Effector memory CD8-positive, alpha-beta T cell (primary cell): ENCODE results near the gene TBC1D10B.
A peak's percentile ranks its signal among the peaks of the same experiment; 100 is the strongest.

Experiments
- ATAC-seq: fragments of 150-1000 bp; cut with Tn5 transposase; replicated peaks from 2 replicates; pipeline ENCODE4 v1.10.0; 2021; ENCODE audit warnings: mild to moderate bottlenecking, moderate library complexity
- DNase-seq, 3 experiments: peaks; one replicate each; pipeline ENCODE4 v3.0.0; 2021
- H3K27ac Mint-ChIP-seq, 2 donors: one replicate each; pipeline ENCODE4 v1.8.0; 2022; ENCODE audit warnings: mild to moderate bottlenecking in 2 of 2, mixed read lengths in 2 of 2, moderate library complexity in 2 of 2
- H3K27me3 Mint-ChIP-seq, 2 donors: one replicate each; pipeline ENCODE4 v1.8.0; 2022; ENCODE audit warnings: mixed read lengths in 2 of 2
- H3K36me3 Mint-ChIP-seq: one replicate; pipeline ENCODE4 v1.8.0; 2022; ENCODE audit warnings: mild to moderate bottlenecking, moderate library complexity, mixed read lengths; ENCODE audit not compliant: insufficient read depth
- H3K4me1 Mint-ChIP-seq, 2 donors: one replicate each; pipeline ENCODE4 v1.8.0; 2022; ENCODE audit warnings: low read depth in 2 of 2, mixed read lengths in 2 of 2
- H3K4me3 Mint-ChIP-seq, 2 donors: one replicate each; pipeline ENCODE4 v1.8.0; 2022; ENCODE audit warnings: mild to moderate bottlenecking in 2 of 2, mixed read lengths in 2 of 2, moderate library complexity in 2 of 2
- H3K9me3 Mint-ChIP-seq, 2 donors: one replicate each; pipeline ENCODE4 v1.8.0; 2022; ENCODE audit warnings: mixed read lengths in 2 of 2
- total RNA-seq, 9 experiments: gene quantifications; one replicate each; lab custom pipeline; 2026; lab: John Stamatoyannopoulos, UW

TBC1D10B gene
- total RNA-seq: 26.2 to 77.0 (median 58.4) reads per million in 9 experiments

- Mint-ChIP-seq H3K4me3 (peak within 1 kb of the TSS; percentile 88 to 89), H3K27ac (peak within 1 kb of the TSS; percentile 92 to 93), H3K4me1 (peaks cover 42 to 46% of the 10 kb centered on the region in 2 donors), H3K36me3 (peaks cover 12% of the 10 kb centered on the region), H3K9me3 (no peaks in the 10 kb centered on the region), H3K27me3 (no peaks in the 10 kb centered on the region)
- DNase-seq (peak; percentile 98 to 99 (median 99)), ATAC-seq (peak; percentile 81)
Observed at GRCh38 chr16:30370456-30371247, at the start of gene TBC1D10B. TSS of gene TBC1D10B (minus strand) at chr16:30370494. CDS start at chr16:30370183, 311 bp downstream.

DNA sequence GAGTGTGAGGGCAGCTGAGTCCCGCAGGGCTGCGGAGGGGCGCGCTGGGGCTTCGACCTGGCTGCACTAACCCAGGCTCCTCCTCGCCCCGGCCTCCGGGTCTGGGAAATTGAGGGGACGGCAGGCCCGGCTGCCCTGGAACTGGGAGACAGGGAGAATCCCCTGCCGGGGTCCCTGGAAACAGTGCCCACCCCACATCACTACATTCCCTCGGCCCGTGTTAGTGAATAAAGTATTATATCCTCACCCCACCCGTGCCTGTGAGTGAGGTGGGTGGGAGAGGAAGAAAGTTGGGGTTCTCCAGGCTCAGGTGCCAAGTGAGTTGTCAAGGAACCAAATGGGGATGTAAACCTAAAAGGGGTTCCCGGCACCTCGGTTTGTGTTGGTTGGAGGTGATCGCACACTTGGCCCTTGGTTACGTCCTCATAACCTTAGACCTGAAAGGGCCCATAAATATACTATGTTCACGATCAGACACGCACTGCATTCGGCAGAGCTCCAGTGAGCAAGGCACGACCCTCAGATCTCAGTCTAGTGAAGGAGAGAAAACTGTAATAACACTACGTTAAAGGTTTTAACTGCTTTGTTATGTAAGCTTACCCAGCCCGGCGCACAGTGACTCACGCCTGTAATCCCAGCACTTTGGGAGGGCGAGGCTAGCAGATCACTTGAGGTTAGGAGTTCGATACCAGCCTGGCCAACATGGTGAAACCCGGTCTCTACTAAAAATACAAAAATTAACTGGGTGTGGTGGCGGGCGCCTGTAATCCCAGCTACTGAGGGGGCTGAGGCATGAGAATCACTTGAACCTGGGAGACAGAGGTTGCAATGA lies 48.3 kb upstream of the TBC1D10B start:
- peaks cover 5 to 11% of the 10 kb centered on the region in 2 donors for H3K4me1 Mint-ChIP-seq
- ATAC-seq: no peak
- H3K9me3 Mint-ChIP-seq: no peaks in the 10 kb centered on the region
- peaks cover 23% of the 10 kb centered on the region for H3K36me3 Mint-ChIP-seq
- peak overlapping the region in 1 of 2 donors; percentile 53 for H3K27ac Mint-ChIP-seq
- no peaks in the 10 kb centered on the region for H3K27me3 Mint-ChIP-seq
- DNase-seq: no peak
- peak overlapping the region; percentile 55 to 73 for H3K4me3 Mint-ChIP-seq

- DNase-seq (peak; percentile 81 to 85 (median 84)), ATAC-seq (peak; percentile 89)
- Mint-ChIP-seq H3K9me3 (no peaks in the 10 kb centered on the region), H3K36me3 (peaks cover 18% of the 10 kb centered on the region), H3K27me3 (no peaks in the 10 kb centered on the region), H3K27ac (peak overlapping the region in 1 of 2 donors; percentile 53), H3K4me3 (peak overlapping the region; percentile 55 to 73), H3K4me1 (peaks cover 5 to 13% of the 10 kb centered on the region in 2 donors)
Observed at GRCh38 chr16:30417529-30418349, 47.4 kb upstream of the TBC1D10B start.

DNA sequence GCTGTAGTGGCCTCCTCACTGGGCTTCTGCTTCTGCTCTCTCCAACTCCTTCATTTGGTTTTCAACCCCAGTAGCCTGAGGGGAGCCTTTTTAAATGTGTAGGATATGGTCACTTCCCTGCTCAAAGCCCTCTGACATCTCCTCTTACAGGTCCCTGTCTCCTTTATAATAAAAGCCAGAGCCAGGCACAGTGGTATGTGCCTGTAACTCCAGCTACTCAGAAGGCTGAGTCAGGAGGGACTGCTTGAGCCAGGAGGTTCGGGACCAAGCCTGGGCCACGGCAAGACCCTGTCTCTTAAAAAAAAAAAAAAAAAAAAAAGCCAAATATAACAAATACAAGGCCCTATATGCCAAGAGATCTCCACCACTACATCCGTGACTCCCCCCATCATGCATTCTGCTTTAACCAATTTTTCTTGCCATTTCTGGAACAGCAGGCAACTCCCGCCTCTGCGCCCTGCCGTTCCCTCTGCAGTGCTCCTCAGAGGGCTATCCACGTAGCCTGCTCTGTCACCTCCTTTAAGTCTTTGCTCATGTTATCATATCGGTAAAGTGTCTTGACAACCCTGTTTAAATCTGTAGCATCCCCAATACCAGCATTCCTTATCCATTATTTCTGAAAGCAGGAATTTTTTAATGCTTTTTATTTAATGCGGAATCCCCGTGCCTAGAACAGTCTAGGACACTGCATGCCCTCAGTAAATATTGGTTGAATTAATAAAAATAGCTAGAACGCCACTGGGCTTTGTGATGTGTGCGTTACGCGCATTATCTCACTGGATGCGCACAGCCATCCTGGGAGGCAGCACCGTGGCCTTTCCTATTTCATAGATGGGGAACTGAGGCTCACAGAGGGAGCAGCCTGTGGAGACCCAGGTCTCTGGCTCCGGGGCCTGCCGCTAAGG lies 46.6 kb upstream of the TBC1D10B start:
- Mint-ChIP-seq H3K4me3 (peak overlapping the region; percentile 7 to 56), H3K27ac (peak overlapping the region; percentile 23 to 35), H3K27me3 (no peaks in the 10 kb centered on the region), H3K36me3 (peaks cover 12% of the 10 kb centered on the region), H3K9me3 (no peaks in the 10 kb centered on the region), H3K4me1 (peaks cover 5 to 17% of the 10 kb centered on the region in 2 donors)
- ATAC-seq (no peak), DNase-seq (no peak)

DNA sequence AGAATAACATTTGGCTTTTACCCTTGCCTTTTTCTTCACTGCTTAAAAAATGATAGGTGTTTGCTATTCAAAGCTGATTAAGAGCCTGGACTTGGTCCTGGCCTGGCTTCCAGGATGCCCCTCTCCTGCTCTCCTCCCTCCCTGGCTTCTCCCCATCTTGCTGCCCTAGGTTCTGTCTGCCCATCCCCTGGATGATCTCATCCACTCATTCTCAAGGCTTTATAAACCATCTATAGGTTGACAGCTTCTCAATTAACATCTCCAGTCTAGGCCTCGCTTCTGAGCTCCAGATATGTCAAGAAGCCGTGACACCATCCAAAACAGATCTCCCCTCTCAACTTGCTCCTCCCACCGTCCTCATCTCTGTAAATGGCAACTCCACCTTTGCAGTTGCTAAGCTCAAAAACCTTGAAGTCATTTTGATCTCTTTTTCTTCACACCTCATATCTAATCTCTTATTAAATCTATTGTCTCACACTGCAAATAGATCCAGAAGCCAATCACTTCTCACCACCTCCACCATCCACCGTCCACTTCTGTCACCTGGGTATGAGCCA lies 45.8 kb upstream of the TBC1D10B start:
- peaks cover 11% of the 10 kb centered on the region for H3K36me3 Mint-ChIP-seq
- DNase-seq: no peak
- H3K27me3 Mint-ChIP-seq: no peaks in the 10 kb centered on the region
- ATAC-seq: no peak
- H3K4me1 Mint-ChIP-seq: peaks cover 5 to 17% of the 10 kb centered on the region in 2 donors
- no peaks in the 10 kb centered on the region for H3K9me3 Mint-ChIP-seq
- no peak overlapping the region for H3K4me3 Mint-ChIP-seq
- peak overlapping the region in 1 of 2 donors; percentile 23 for H3K27ac Mint-ChIP-seq

GRCh38 chr16:30414159-30414558 lies 43.9 kb upstream of the TBC1D10B start:
- no peak overlapping the region for H3K4me3 Mint-ChIP-seq
- H3K36me3 Mint-ChIP-seq: peaks cover 9% of the 10 kb centered on the region
- no peaks in the 10 kb centered on the region for H3K9me3 Mint-ChIP-seq
- no peaks in the 10 kb centered on the region for H3K27me3 Mint-ChIP-seq
- H3K27ac Mint-ChIP-seq: no peak overlapping the region
- ATAC-seq: no peak
- peaks cover 12 to 17% of the 10 kb centered on the region in 2 donors for H3K4me1 Mint-ChIP-seq
- no peak for DNase-seq

DNA sequence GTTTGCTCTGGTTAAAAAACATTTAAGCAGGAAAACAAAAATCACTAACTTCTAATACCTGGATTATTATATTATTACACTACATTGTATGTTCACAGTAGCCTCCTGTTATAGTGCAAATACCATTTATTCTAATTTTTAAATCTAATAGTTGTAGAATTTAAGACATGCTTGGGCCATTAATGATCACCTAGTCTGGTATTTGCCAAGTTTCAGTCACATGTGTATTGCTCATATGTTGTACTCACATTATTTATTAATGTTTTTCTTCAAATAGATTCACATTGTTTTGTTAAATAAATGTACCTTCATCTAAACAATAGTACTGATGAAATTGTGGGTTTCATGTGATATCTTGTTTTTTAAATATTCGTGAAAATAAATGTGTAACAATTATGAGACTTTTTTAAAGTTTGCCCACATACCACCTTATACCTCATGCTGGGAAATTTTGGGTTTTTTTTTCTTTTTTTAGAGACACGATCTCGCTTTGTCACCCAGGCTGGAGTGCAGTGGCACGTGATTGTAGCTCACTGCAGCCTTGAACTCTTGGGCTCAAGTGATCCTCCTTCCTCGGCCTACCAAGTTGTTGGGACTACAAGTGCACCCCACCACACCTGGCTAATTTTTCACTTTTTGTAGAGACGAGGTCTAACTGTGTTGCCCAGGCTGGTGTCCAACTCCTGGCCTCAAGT lies 43.0 kb upstream of the TBC1D10B start:
- Mint-ChIP-seq H3K36me3 (peaks cover 12% of the 10 kb centered on the region), H3K9me3 (no peaks in the 10 kb centered on the region), H3K27ac (no peak overlapping the region), H3K4me3 (no peak overlapping the region), H3K4me1 (peaks cover 14 to 18% of the 10 kb centered on the region in 2 donors), H3K27me3 (no peaks in the 10 kb centered on the region)
- no peak for DNase-seq
- ATAC-seq: no peak

GRCh38 chr16:30409125-30410060 lies 39.1 kb upstream of the TBC1D10B start:
- Mint-ChIP-seq H3K27ac (no peak overlapping the region), H3K4me1 (peaks cover 17 to 18% of the 10 kb centered on the region in 2 donors), H3K4me3 (peak overlapping the region; percentile 77 to 96), H3K36me3 (peaks cover 12% of the 10 kb centered on the region), H3K9me3 (no peaks in the 10 kb centered on the region), H3K27me3 (no peaks in the 10 kb centered on the region)
- peak; percentile 68 for ATAC-seq
- peak; percentile 94 to 97 (median 96) for DNase-seq

DNA sequence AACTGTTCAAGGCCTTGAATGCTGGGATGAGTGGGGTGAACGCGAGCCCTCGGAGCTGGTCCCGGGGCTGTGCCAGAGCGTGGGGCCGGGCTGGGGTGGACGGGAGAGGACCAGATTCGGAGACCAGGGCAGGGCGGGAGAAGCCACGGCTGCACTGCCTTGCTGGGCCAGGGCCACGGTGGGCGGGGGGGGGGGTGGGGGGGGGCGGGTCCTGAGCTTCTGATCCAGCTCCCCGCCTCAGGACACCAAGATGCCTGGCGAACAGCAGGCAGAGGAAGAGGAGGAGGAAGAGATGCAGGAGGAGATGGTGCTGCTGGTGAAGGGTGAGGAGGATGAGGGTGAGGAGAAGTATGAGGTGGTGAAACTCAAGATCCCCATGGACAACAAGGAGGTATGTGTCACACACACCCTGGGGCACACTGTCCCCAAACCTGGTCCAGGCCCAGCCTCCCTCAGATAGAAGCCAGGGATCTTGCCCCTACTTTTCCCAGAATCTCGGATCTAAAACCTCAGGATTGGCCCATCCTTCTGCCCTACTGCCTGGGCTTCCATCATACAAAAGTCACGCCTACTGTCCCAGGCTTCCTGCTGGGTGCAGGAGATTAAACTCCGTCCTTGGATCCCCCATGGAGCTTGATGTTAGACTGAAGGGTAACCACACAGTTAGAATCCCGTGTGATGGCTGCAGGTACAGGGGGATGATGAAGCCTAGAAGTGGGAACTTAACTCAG lies 37.7 kb upstream of the TBC1D10B start:
- Mint-ChIP-seq H3K36me3 (peaks cover 7% of the 10 kb centered on the region), H3K4me1 (peaks cover 14 to 18% of the 10 kb centered on the region in 2 donors), H3K9me3 (no peaks in the 10 kb centered on the region), H3K27me3 (no peaks in the 10 kb centered on the region), H3K4me3 (peak overlapping the region; percentile 77 to 96), H3K27ac (no peak overlapping the region)
- DNase-seq (no peak), ATAC-seq (no peak)

- peak; percentile 79 to 83 (median 82) for DNase-seq
- Mint-ChIP-seq H3K27ac (peak within 1 kb of the TSS; percentile 27 to 92), H3K27me3 (no peaks in the 10 kb centered on the region), H3K4me3 (peak within 1 kb of the TSS; percentile 77 to 96), H3K4me1 (peaks cover 13 to 18% of the 10 kb centered on the region in 2 donors), H3K36me3 (peaks cover 7% of the 10 kb centered on the region), H3K9me3 (no peaks in the 10 kb centered on the region)
- ATAC-seq: peak; percentile 85
Observed at GRCh38 chr16:30407102-30407803, 37.0 kb upstream of the TBC1D10B start, which contains the start of gene ZNF771. TSS of gene ZNF771 (plus strand) at chr16:30407606. CDS start at chr16:30408054, 448 bp downstream.
